GM10847 (cell line): ENCODE results near the gene S100A13.

ENCODE experiments used
- POLR2A ChIP-seq: IDR thresholded peaks from 2 replicates; pipeline ENCODE4 v1.6.1; 2011; ENCODE audit not compliant: insufficient read length; ENCODE audit errors: extremely low read depth

The S100A13 gene

DNA sequence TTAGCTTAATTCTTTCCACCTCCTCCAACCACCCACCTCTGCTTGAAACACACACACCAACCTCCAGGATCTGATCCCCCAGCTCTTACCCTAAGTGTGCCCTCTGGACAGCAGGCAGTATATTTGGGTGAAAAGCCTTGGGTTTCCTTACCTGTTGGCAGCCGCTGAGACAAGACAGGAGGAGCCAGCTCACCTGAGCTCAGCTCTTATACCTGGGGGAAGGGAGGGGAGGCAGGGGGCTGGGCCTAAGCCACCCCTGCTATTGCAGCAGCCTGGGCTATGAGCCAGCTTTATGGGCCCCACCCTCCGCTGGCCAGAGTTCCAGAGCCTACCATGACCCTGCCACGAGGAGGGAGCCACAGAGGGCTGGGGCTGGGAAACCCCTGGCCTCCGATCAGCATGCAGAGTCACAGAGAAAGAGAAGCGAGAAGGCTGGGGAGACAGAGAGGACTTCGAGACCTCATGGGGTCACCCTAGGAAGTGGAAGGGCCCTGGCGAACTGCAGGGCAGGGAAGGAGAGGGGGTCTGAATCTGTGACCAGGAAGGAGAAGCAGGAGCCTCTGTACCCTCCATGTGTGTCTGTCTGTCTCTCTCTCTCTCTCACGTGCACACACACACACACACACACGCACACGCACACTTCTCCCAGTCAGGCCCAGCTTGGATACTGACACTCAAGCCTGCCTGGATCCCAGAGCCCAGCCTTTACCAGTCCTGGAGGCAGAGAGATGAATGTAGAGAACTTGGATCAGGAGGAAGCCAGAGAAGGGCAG lies 11.0 kb downstream of the S100A13 start, which contains the start of gene S100A14:
S100A14 (minus strand) TSS at position 182 of the 773 bp plus-strand sequence. CDS start 467 bp downstream, outside the sequence.
- TF ChIP-seq POLR2A: no peak

GRCh38 chr1:153615406-153615805 lies 11.9 kb downstream of the S100A13 start:
- TF ChIP-seq POLR2A: no peak

DNA sequence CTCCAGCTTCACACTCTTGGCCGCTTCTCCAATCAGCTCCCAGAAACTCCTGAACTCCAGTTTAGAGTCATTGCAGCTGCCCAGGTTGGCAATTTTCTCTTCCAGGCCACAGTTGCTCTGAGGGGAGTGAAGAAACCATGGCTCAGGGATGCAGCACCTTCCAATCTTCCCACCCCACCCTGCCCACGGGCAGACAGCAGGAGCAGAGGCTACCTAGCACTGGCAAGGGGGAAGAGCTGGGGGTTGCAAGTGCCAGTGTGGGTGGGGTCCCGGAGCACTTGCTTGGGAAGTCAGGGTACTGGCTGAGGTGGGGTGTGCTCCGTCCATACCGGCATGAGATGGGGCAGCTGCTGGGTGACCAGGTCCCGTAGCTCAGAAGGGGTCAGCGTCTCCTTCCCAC lies 12.4 kb downstream of the S100A13 start:
- TF ChIP-seq POLR2A: no peak

- TF ChIP-seq POLR2A: no peak
Observed at GRCh38 chr1:153614189-153614900, 13.0 kb downstream of the S100A13 start.

DNA sequence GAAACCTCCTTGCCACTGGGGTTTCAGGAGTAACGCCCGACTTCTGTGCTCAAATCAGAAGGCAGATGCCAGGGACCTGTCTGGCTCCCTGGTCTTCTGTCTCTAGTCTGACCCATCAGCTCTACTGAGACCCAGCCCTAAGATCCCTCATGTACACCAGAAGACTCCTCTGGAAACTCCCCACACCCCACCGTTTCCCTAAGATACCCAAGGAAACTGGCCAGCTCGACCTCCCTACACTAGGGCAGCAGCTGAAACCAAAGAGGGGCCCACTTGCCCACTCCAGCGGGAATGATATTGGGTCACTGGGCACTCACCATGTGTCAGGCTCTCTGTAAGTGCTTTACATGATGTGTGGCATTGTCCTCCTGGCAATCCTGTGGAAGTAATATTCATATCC lies 13.9 kb downstream of the S100A13 start:
- no peak for TF ChIP-seq POLR2A

DNA sequence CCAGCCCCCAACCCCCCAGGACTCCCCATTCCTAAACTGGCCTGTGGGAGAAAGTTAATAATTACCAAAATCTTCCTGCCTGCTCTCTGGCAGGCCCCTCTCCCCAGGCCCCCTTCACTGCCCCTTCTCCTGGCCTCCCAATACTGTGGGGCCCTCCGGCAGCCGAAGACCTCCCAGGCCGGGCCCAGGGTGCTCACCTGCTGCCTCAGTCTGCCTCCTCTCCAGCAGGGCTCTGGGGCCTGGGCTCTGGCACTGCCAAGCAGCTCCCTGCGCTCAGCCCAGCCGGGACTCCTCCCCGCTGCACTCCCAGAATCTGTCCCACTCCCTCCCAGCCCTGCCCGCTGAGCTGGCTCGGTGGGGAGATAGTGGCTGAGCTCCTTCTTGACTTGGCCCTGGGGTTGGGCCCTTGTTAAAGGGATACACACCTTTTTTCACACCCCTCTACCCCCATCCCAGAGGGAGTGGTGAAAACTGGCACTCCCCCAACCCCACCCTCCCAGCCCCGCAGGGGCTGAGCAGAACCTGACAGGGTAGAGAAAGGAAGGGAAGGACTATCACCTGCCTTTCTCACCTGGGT lies 14.5 kb downstream of the S100A13 start, which contains the start of gene S100A16:
S100A16 (minus strand) TSS at position 383 of the 577 bp plus-strand sequence. CDS start 4,986 bp downstream, outside the sequence.
- TF ChIP-seq POLR2A: no peak

DNA sequence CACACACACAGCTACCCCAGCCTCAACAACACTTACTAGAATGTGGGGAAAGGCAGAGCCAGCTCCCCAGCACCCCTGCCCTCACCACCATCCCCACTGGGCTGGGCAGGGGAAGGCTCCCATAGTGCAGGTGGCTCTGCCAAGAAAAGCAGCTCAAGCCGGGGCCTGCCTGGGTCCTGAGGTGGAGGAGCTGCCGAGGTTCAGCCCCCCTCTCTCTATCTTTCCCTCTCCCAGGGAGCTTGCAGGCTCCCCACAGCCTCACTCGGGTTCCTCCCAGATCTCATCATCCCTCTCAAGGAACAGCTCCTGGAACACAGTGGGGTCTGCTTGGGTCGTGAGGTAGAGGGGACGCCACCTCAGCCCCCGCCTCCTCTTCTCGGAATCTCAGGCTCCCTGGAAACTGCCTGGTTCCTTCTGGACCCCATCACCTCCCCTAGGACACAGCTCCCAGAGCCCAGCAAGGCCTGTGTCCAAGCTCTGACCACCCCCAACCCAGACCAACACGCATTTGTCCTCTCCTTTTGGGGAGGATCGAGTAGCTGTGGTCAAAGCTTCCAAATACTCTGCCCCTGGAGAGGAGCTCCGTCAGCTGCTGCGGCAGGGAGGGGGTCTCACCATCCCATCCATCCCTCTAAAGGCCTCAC lies 15.1 kb downstream of the S100A13 start:
- no peak for TF ChIP-seq POLR2A

DNA sequence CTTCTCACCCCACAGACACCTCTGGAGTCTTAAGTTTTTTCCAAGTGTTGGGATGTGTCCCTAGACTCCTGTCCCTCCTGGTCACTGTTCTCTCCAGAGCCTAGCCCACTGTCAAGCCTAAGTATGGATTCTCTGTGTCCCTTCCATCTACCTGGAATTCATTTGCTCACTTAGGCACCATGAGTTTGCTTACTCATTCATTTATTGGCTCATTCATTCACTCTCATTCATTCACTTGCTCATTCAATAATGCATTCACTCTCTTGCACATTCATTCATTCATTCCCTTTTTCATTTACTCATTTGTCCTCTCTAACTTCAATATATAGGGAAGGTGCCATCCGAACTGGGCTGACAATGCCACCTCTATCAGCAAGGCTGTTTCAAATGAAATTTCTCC lies 15.9 kb downstream of the S100A13 start:
- TF ChIP-seq POLR2A: no peak

DNA sequence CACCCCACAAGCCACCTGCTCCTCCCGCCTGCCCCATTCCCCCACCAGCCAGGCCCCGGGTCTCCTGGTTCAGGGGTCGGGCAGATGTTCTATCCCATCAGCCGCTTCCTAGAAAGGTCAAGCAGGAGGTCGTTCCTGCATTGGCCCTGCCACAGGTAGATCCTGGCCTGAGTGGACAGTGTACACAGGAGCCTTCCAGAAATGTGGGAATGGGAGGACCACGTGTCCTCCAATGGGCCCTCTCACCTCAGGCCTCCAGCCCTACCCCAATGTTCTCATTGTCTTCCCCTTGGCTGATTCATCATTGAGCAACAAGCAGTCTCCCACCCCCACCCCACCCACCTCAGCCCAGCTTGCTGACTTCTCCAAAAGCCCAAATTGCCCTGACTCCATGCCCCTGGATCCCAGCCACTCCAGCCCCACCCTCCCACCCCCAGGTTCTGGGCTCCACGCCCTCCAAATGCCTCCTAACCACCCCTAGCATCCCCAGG lies 16.4 kb downstream of the S100A13 start:
- TF ChIP-seq POLR2A: no peak

- TF ChIP-seq POLR2A: no peak
Observed at GRCh38 chr1:153610334-153610733, 17.0 kb downstream of the S100A13 start.

GRCh38 chr1:153609585-153609907 lies 17.8 kb downstream of the S100A13 start:
- no peak for TF ChIP-seq POLR2A

DNA sequence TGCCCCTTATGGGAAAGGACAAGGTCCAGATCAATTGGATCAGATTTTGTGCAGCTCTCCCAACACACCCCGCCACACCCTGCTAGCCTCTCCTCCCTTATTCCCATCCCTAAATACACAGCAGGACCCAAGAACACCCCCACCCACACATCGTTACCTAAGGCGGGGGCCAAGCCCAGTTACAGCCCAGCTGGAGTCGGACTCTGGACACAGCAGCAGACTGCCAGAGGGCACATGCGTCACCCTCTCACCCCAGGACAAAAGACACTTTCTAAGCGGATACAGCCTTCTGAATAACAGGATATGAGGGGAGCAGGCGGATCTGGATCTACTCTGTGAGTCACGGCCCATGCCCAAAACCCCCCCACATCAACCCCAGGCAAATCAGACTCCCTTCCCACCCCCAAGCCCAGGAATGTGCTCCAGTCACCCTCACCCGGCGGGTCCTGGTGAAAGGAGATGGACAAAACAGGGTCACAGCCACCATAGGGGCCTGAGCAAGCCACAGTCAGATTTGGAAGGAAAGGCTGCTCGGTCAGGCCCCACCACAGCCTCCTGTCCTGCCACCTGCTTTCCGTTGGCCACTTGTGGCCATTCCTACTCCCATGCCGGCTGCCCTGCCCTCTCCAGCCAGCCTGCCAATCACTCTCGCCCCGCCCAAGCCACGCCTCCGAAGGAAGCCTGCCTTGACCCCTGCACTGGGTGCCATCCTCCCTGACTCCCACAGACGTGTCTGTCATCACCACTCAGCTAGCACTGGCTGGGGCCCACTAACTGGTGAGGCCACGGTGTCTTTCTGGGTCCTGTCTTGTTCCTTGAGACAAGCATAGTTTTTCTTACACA lies 18.3 kb downstream of the S100A13 start:
- TF ChIP-seq POLR2A: no peak

GRCh38 chr1:153608089-153608682 lies 19.1 kb downstream of the S100A13 start:
- no peak for TF ChIP-seq POLR2A

- TF ChIP-seq POLR2A: no peak
Observed at GRCh38 chr1:153607381-153607780, 19.9 kb downstream of the S100A13 start.

GRCh38 chr1:153606194-153606593 lies 21.1 kb downstream of the S100A13 start:
- no peak for TF ChIP-seq POLR2A

DNA sequence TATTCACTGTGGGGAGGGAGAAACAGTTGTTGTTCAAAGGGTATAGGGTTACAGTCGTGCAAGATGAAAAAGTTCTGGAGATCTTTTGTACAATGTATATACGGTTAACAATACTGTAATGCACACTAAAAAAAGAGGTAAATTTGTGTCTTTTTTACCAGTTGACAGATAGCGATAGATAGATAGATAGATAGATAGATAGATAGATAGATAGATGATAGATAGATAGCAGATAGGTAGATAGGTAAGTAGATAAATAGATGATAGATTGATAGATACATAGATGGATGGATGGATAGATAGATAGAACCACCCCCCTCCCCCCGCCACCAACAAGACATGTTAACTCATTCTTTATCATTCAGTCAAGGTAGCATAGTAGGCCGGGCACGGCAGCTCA lies 24.6 kb downstream of the S100A13 start:
- no peak for TF ChIP-seq POLR2A
